ENCODE measurements around the gene IHH.
A peak's percentile ranks its signal among the peaks of the same experiment; 100 is the strongest.

Gene IHH

GRCh38 chr2:219060821-219061791 is at the start of gene IHH:
TSS of gene IHH (minus strand) at chr2:219060921. CDS start at chr2:219060467, 454 bp downstream.
- H3K27me3 ChIP-seq (ENCODE audit: low read depth, low read length), result peaks cover 56% of the 10 kb centered on the region
- H3K27ac ChIP-seq (ENCODE audit: low read length), result no peak within 1 kb of the TSS
- H3K36me3 ChIP-seq (ENCODE audit: control insufficient read depth in 1 of 2, insufficient read depth in 2 of 2, low read length in 2 of 2), result no peaks in the 10 kb centered on the region
- no peaks in the 10 kb centered on the region for H3K9me3 ChIP-seq (ENCODE audit: control insufficient read depth in 1 of 2, low read length in 2 of 2)
- peaks cover 0 to 38% of the 10 kb centered on the region in 2 donors for H3K4me1 ChIP-seq (ENCODE audit: control insufficient read depth in 1 of 2, insufficient read depth in 2 of 2, low read length in 2 of 2)
- H3K4me3 ChIP-seq (ENCODE audit: low read depth in 1 of 2, low read length in 2 of 2), result peak within 1 kb of the TSS; percentile 38 to 50

GRCh38 chr2:219109471-219109870 is 48.8 kb upstream of the IHH start:
- Histone ChIP-seq H3K4me3 (ENCODE audit: low read depth in 1 of 2, low read length in 2 of 2) (no peak overlapping the region), H3K27me3 (ENCODE audit: low read depth, low read length) (no peaks in the 10 kb centered on the region), H3K9me3 (ENCODE audit: control insufficient read depth in 1 of 2, low read length in 2 of 2) (no peaks in the 10 kb centered on the region), H3K4me1 (ENCODE audit: control insufficient read depth in 1 of 2, insufficient read depth in 2 of 2, low read length in 2 of 2) (peaks cover 0 to 3% of the 10 kb centered on the region in 2 donors), H3K36me3 (ENCODE audit: control insufficient read depth in 1 of 2, insufficient read depth in 2 of 2, low read length in 2 of 2) (no peaks in the 10 kb centered on the region), H3K27ac (ENCODE audit: low read length) (no peak overlapping the region)

GRCh38 chr2:219107758-219108157 is 47.0 kb upstream of the IHH start:
- Histone ChIP-seq H3K9me3 (ENCODE audit: control insufficient read depth in 1 of 2, low read length in 2 of 2) (no peaks in the 10 kb centered on the region), H3K4me1 (ENCODE audit: control insufficient read depth in 1 of 2, insufficient read depth in 2 of 2, low read length in 2 of 2) (peaks cover 0 to 3% of the 10 kb centered on the region in 2 donors), H3K36me3 (ENCODE audit: control insufficient read depth in 1 of 2, insufficient read depth in 2 of 2, low read length in 2 of 2) (no peaks in the 10 kb centered on the region), H3K27ac (ENCODE audit: low read length) (no peak overlapping the region), H3K4me3 (ENCODE audit: low read depth in 1 of 2, low read length in 2 of 2) (no peak overlapping the region), H3K27me3 (ENCODE audit: low read depth, low read length) (no peaks in the 10 kb centered on the region)

- no peak overlapping the region for H3K4me3 ChIP-seq (ENCODE audit: low read depth in 1 of 2, low read length in 2 of 2)
- no peaks in the 10 kb centered on the region for H3K9me3 ChIP-seq (ENCODE audit: control insufficient read depth in 1 of 2, low read length in 2 of 2)
- no peaks in the 10 kb centered on the region for H3K36me3 ChIP-seq (ENCODE audit: control insufficient read depth in 1 of 2, insufficient read depth in 2 of 2, low read length in 2 of 2)
- H3K27me3 ChIP-seq (ENCODE audit: low read depth, low read length), result no peaks in the 10 kb centered on the region
- H3K4me1 ChIP-seq (ENCODE audit: control insufficient read depth in 1 of 2, insufficient read depth in 2 of 2, low read length in 2 of 2), result peaks cover 0 to 3% of the 10 kb centered on the region in 2 donors
- H3K27ac ChIP-seq (ENCODE audit: low read length), result no peak overlapping the region
These were observed 45.5 kb upstream of the IHH start for GRCh38 chr2:219106251-219106650.

GRCh38 chr2:219104107-219105035 is 43.6 kb upstream of the IHH start:
- H3K4me1 ChIP-seq (ENCODE audit: control insufficient read depth in 1 of 2, insufficient read depth in 2 of 2, low read length in 2 of 2), result peaks cover 0 to under 1% of the 10 kb centered on the region in 2 donors
- no peaks in the 10 kb centered on the region for H3K27me3 ChIP-seq (ENCODE audit: low read depth, low read length)
- no peaks in the 10 kb centered on the region for H3K9me3 ChIP-seq (ENCODE audit: control insufficient read depth in 1 of 2, low read length in 2 of 2)
- no peak overlapping the region for H3K27ac ChIP-seq (ENCODE audit: low read length)
- no peaks in the 10 kb centered on the region for H3K36me3 ChIP-seq (ENCODE audit: control insufficient read depth in 1 of 2, insufficient read depth in 2 of 2, low read length in 2 of 2)
- H3K4me3 ChIP-seq (ENCODE audit: low read depth in 1 of 2, low read length in 2 of 2), result no peak overlapping the region

GRCh38 chr2:219099329-219099728 is 38.6 kb upstream of the IHH start:
- Histone ChIP-seq H3K36me3 (ENCODE audit: control insufficient read depth in 1 of 2, insufficient read depth in 2 of 2, low read length in 2 of 2) (no peaks in the 10 kb centered on the region), H3K9me3 (ENCODE audit: control insufficient read depth in 1 of 2, low read length in 2 of 2) (no peaks in the 10 kb centered on the region), H3K4me1 (ENCODE audit: control insufficient read depth in 1 of 2, insufficient read depth in 2 of 2, low read length in 2 of 2) (no peaks in the 10 kb centered on the region), H3K27ac (ENCODE audit: low read length) (no peak overlapping the region), H3K4me3 (ENCODE audit: low read depth in 1 of 2, low read length in 2 of 2) (no peak overlapping the region), H3K27me3 (ENCODE audit: low read depth, low read length) (no peaks in the 10 kb centered on the region)

- H3K27me3 ChIP-seq (ENCODE audit: low read depth, low read length), result no peaks in the 10 kb centered on the region
- no peak overlapping the region for H3K27ac ChIP-seq (ENCODE audit: low read length)
- H3K4me1 ChIP-seq (ENCODE audit: control insufficient read depth in 1 of 2, insufficient read depth in 2 of 2, low read length in 2 of 2), result no peaks in the 10 kb centered on the region
- H3K9me3 ChIP-seq (ENCODE audit: control insufficient read depth in 1 of 2, low read length in 2 of 2), result no peaks in the 10 kb centered on the region
- no peaks in the 10 kb centered on the region for H3K36me3 ChIP-seq (ENCODE audit: control insufficient read depth in 1 of 2, insufficient read depth in 2 of 2, low read length in 2 of 2)
- no peak overlapping the region for H3K4me3 ChIP-seq (ENCODE audit: low read depth in 1 of 2, low read length in 2 of 2)
These were observed 34.8 kb upstream of the IHH start for GRCh38 chr2:219095406-219095935.

- Histone ChIP-seq H3K36me3 (ENCODE audit: control insufficient read depth in 1 of 2, insufficient read depth in 2 of 2, low read length in 2 of 2) (no peaks in the 10 kb centered on the region), H3K4me3 (ENCODE audit: low read depth in 1 of 2, low read length in 2 of 2) (no peak overlapping the region), H3K27me3 (ENCODE audit: low read depth, low read length) (no peaks in the 10 kb centered on the region), H3K9me3 (ENCODE audit: control insufficient read depth in 1 of 2, low read length in 2 of 2) (no peaks in the 10 kb centered on the region), H3K27ac (ENCODE audit: low read length) (no peak overlapping the region), H3K4me1 (ENCODE audit: control insufficient read depth in 1 of 2, insufficient read depth in 2 of 2, low read length in 2 of 2) (no peaks in the 10 kb centered on the region)
These were observed 33.5 kb upstream of the IHH start for GRCh38 chr2:219094171-219094570.

GRCh38 chr2:219090436-219091299 is 29.9 kb upstream of the IHH start:
- H3K4me3 ChIP-seq (ENCODE audit: low read depth in 1 of 2, low read length in 2 of 2), result no peak overlapping the region
- H3K9me3 ChIP-seq (ENCODE audit: control insufficient read depth in 1 of 2, low read length in 2 of 2), result no peaks in the 10 kb centered on the region
- H3K36me3 ChIP-seq (ENCODE audit: control insufficient read depth in 1 of 2, insufficient read depth in 2 of 2, low read length in 2 of 2), result no peaks in the 10 kb centered on the region
- no peak overlapping the region for H3K27ac ChIP-seq (ENCODE audit: low read length)
- no peaks in the 10 kb centered on the region for H3K27me3 ChIP-seq (ENCODE audit: low read depth, low read length)
- no peaks in the 10 kb centered on the region for H3K4me1 ChIP-seq (ENCODE audit: control insufficient read depth in 1 of 2, insufficient read depth in 2 of 2, low read length in 2 of 2)

- Histone ChIP-seq H3K9me3 (ENCODE audit: control insufficient read depth in 1 of 2, low read length in 2 of 2) (no peaks in the 10 kb centered on the region), H3K27me3 (ENCODE audit: low read depth, low read length) (no peaks in the 10 kb centered on the region), H3K27ac (ENCODE audit: low read length) (no peak overlapping the region), H3K4me1 (ENCODE audit: control insufficient read depth in 1 of 2, insufficient read depth in 2 of 2, low read length in 2 of 2) (no peaks in the 10 kb centered on the region), H3K36me3 (ENCODE audit: control insufficient read depth in 1 of 2, insufficient read depth in 2 of 2, low read length in 2 of 2) (no peaks in the 10 kb centered on the region), H3K4me3 (ENCODE audit: low read depth in 1 of 2, low read length in 2 of 2) (no peak overlapping the region)
These were observed 28.6 kb upstream of the IHH start for GRCh38 chr2:219089330-219089729.
